ACC112 (cell line): ENCODE measurements around the gene IMMP2L.

Source experiments
- H2AFZ ChIP-seq: fragments of 200-600 bp; sonication (generic); one replicate; pipeline ENCODE4 v1.6.0; 2017; ENCODE audit warnings: antibody characterized with exemption, low read length; ENCODE audit not compliant: unreplicated experiment
- H3K27ac ChIP-seq: fragments of 200-600 bp; sonication (generic); 2 replicates; pipeline ENCODE4 v1.5.1; 2014; ENCODE audit warnings: low read depth, mild to moderate bottlenecking, antibody characterized with exemption, low read length, moderate library complexity
- H3K27me3 ChIP-seq: fragments of 200-600 bp; sonication (generic); 2 replicates; pipeline ENCODE4 v1.6.1; 2014; ENCODE audit warnings: mild to moderate bottlenecking, antibody characterized with exemption, low read length, moderate library complexity, mixed read lengths; ENCODE audit not compliant: insufficient read depth
- H3K36me3 ChIP-seq: fragments of 200-600 bp; sonication (generic); 2 replicates; pipeline ENCODE4 v1.6.1; 2016; ENCODE audit warnings: mild to moderate bottlenecking, antibody characterized with exemption, low read length, moderate library complexity, mixed read lengths; ENCODE audit not compliant: insufficient read depth
- H3K4me1 ChIP-seq: fragments of 200-600 bp; sonication (generic); one replicate; pipeline ENCODE4 v1.6.1; 2016; ENCODE audit warnings: low read length, mixed read lengths; ENCODE audit not compliant: insufficient read depth, unreplicated experiment, control insufficient read depth
- H3K4me3 ChIP-seq: fragments of 200-600 bp; sonication (generic); 2 replicates; pipeline ENCODE4 v1.5.1; 2014; ENCODE audit warnings: mild to moderate bottlenecking, low read depth, low read length
- H3K79me2 ChIP-seq: fragments of 200-600 bp; sonication (generic); one replicate; pipeline ENCODE4 v1.6.0; 2016; ENCODE audit warnings: low read length; ENCODE audit not compliant: control insufficient read depth, unreplicated experiment, insufficient read depth

The IMMP2L gene

DNA sequence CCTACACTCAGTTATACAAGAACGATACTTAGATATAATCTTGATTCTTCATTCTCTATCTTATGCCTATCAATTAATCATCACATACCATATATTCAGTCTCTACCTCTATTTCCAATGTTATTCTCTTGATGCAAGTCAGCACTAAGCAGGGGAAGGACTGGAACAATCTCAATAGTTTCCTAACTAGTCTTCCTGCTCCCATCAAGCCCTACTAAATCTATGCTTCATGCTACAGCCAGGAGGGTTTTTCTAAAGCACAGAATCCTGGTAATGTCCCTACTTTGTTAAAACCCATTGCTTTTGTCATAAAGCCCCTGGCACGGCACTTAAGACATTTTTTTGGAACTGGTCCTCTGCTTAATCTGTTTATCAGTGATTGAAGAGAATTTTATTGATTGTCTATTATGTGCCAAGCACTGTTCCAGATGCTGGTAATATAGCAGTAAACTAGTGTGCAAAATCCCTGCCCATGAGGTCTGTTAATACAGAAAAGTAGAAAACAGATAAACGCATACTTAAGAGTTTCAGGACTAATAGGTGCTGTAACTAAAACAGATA lies 794.7 kb downstream of the IMMP2L start:
- Histone ChIP-seq H3K27me3 (no peaks in the 10 kb centered on the region), H3K27ac (no peak overlapping the region), H3K4me3 (no peak overlapping the region), H3K36me3 (no peaks in the 10 kb centered on the region), H3K4me1 (no peaks in the 10 kb centered on the region), H3K79me2 (no peaks in the 10 kb centered on the region), H2AFZ (no peak overlapping the region)

GRCh38 chr7:110766864-110767263 lies 795.4 kb downstream of the IMMP2L start:
- no peaks in the 10 kb centered on the region for H3K79me2 ChIP-seq
- H3K27ac ChIP-seq = no peak overlapping the region
- H3K27me3 ChIP-seq = no peaks in the 10 kb centered on the region
- H3K36me3 ChIP-seq = no peaks in the 10 kb centered on the region
- H3K4me3 ChIP-seq = no peak overlapping the region
- H2AFZ ChIP-seq = no peak overlapping the region
- H3K4me1 ChIP-seq = no peaks in the 10 kb centered on the region

- no peak overlapping the region for H3K4me3 ChIP-seq
- no peak overlapping the region for H3K27ac ChIP-seq
- H3K4me1 ChIP-seq = no peaks in the 10 kb centered on the region
- no peaks in the 10 kb centered on the region for H3K27me3 ChIP-seq
- H2AFZ ChIP-seq = no peak overlapping the region
- H3K79me2 ChIP-seq = no peaks in the 10 kb centered on the region
- no peaks in the 10 kb centered on the region for H3K36me3 ChIP-seq
These were observed 797.4 kb downstream of the IMMP2L start for GRCh38 chr7:110764852-110765251.

GRCh38 chr7:110762546-110763225 lies 799.6 kb downstream of the IMMP2L start:
- H3K79me2 ChIP-seq = no peaks in the 10 kb centered on the region
- no peaks in the 10 kb centered on the region for H3K4me1 ChIP-seq
- no peaks in the 10 kb centered on the region for H3K27me3 ChIP-seq
- H3K36me3 ChIP-seq = no peaks in the 10 kb centered on the region
- H3K4me3 ChIP-seq = no peak overlapping the region
- H2AFZ ChIP-seq = no peak overlapping the region
- no peak overlapping the region for H3K27ac ChIP-seq

DNA sequence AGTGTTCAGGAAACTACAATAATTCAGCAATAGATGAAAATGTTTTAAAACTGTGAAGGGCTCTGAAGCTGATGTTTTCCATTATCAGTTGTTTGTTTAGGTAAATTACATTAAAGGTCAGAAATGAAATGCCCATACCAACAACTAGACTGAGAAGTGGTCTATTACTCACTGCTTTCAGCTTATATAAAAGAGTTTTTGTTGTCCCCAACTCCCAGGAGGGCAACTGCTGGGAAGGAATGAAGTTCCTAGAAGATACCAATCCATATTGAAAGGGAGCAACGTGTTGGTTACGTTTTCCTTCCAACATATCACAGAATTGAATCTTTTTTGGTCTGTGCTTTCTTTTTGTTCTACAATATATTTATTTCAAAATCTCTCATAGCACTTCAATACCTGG lies 802.0 kb downstream of the IMMP2L start:
- H3K27ac ChIP-seq = no peak overlapping the region
- no peaks in the 10 kb centered on the region for H3K36me3 ChIP-seq
- H2AFZ ChIP-seq = no peak overlapping the region
- H3K4me1 ChIP-seq = no peaks in the 10 kb centered on the region
- H3K4me3 ChIP-seq = no peak overlapping the region
- no peaks in the 10 kb centered on the region for H3K79me2 ChIP-seq
- H3K27me3 ChIP-seq = no peaks in the 10 kb centered on the region

DNA sequence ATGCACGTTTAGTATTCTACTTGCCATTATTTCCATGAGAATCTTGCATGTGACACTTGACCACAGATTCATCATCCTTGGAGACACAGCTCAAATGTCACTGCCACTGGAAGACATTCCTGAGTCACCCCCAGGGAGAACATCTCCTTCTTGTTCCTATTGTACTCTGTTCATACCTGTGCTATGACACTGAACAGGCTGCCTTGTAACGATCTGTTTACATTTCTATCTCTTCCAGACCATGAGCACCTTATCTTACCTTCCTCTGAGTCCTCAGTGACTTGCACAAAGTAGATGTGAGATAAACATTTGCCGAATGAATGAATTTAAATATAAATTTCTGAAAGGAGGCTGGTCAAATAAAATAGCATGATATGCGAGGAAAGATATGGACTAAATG lies 803.2 kb downstream of the IMMP2L start:
- H3K4me3 ChIP-seq = no peak overlapping the region
- H2AFZ ChIP-seq = no peak overlapping the region
- no peaks in the 10 kb centered on the region for H3K36me3 ChIP-seq
- H3K27me3 ChIP-seq = no peaks in the 10 kb centered on the region
- no peaks in the 10 kb centered on the region for H3K79me2 ChIP-seq
- no peaks in the 10 kb centered on the region for H3K4me1 ChIP-seq
- H3K27ac ChIP-seq = no peak overlapping the region

DNA sequence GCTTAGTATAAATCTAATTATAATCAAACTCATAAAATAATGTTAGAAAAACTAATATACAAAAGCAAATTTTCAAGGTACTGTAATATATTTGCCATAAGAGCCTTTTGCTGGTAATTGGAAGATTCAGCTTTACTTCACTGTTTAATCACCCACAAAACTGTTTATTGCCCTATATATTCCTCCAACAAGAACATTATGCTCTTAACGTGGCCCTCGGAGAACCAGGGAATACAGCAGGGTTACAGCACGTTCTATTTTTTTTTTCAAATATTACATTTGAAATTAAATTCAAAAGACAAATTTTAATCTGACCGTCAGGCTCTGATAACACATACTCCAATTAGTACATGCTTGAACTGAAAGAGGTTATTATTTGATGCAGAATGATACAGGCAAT lies 807.6 kb downstream of the IMMP2L start:
- Histone ChIP-seq H3K27ac (no peak overlapping the region), H3K4me1 (no peaks in the 10 kb centered on the region), H3K4me3 (no peak overlapping the region), H3K27me3 (no peaks in the 10 kb centered on the region), H3K79me2 (no peaks in the 10 kb centered on the region), H2AFZ (no peak overlapping the region), H3K36me3 (no peaks in the 10 kb centered on the region)

DNA sequence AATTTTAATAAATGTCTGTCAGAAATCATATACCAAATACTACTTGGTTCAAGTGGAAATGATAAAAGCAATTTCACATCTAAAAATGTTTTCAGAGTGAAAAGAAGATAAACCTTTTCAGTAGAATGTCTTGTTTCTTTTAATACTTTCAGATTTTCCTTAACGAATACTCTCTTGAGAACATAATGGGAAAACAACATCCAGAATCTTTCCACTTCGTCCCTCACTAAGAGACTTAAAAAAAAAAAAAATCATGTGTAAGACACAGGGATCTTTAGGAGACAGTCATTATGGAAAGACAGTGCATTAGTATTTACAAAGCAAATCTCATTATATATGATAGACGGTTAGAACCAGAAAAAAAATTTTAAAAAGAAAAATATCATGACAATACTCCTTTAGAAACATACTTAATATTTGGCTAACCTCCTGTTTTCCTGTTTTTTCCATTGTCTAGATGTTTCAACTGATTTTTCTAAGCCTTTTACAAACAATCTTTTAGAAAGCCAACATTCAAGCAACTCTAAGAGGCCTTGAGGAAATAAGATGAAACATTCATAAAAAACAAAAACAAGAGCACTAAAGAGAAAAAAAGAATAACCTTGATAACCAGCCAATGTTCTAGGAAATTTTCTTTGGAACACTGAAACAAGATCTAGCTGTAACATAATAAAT lies 811.2 kb downstream of the IMMP2L start:
- H3K4me1 ChIP-seq = no peaks in the 10 kb centered on the region

DNA sequence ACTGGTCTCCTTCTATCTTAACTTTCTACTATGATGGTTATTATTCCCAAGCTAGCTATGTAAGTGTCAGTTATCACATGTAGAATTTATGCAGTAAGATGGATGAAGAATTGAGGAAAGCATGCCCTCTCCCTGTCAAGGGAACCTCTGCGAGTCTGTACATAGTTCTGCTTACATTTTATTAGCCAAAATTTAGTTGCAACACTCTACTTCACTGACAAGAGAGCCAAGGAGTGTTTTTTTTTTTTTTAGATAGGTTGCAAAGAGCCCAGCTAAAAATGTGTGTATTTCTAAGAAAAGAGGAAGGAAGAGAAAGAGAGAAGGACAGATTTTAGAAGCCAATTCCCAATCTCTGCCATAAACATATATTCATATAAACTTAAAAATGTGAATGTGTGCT lies 829.1 kb downstream of the IMMP2L start:
- Histone ChIP-seq H2AFZ (no peak overlapping the region), H3K4me3 (no peak overlapping the region), H3K36me3 (no peaks in the 10 kb centered on the region), H3K27me3 (no peaks in the 10 kb centered on the region), H3K4me1 (no peaks in the 10 kb centered on the region), H3K27ac (no peak overlapping the region), H3K79me2 (no peaks in the 10 kb centered on the region)

More for the DNA sequence above, 811.2 kb downstream of the IMMP2L start:
- no peaks in the 10 kb centered on the region for H3K79me2 ChIP-seq
- no peak overlapping the region for H2AFZ ChIP-seq
- H3K27ac ChIP-seq = no peak overlapping the region
- no peaks in the 10 kb centered on the region for H3K27me3 ChIP-seq
- no peak overlapping the region for H3K4me3 ChIP-seq
- no peaks in the 10 kb centered on the region for H3K36me3 ChIP-seq

- Histone ChIP-seq H3K36me3 (no peaks in the 10 kb centered on the region), H3K79me2 (no peaks in the 10 kb centered on the region), H3K27ac (no peak overlapping the region), H2AFZ (no peak overlapping the region), H3K27me3 (no peaks in the 10 kb centered on the region), H3K4me1 (no peaks in the 10 kb centered on the region), H3K4me3 (no peak overlapping the region)
These were observed 837.5 kb downstream of the IMMP2L start for GRCh38 chr7:110724811-110725210.

DNA sequence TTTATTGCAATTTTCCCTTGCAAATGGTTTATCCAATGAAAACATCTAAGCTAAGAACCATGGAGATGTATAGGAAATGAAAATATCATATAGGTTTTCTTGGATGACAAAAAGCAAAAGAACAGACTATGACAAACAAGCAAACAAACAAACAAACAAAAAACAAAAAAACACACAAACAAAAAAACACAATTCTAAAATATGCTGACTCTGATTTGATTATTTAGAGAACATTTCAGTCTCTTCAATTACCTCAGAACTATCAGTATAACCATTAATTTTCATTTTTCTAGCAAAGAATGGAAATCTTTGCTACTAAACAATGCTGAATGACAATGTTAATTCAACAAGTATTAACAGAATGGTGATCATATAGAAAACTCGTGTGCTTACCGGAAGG lies 840.9 kb downstream of the IMMP2L start:
- Histone ChIP-seq H3K79me2 (no peaks in the 10 kb centered on the region), H3K27me3 (no peaks in the 10 kb centered on the region), H3K36me3 (no peaks in the 10 kb centered on the region), H3K4me3 (no peak overlapping the region), H3K4me1 (no peaks in the 10 kb centered on the region), H3K27ac (no peak overlapping the region), H2AFZ (no peak overlapping the region)
